HG03039 (cell line): ENCODE data around the gene KIF1A.

Experiments
- ATAC-seq: cut with Tn5 transposase; IDR thresholded peaks from one replicate; pipeline ENCODE4 v1.9.1; 2021; ENCODE audit warnings: mild to moderate bottlenecking, moderate library complexity; ENCODE audit not compliant: unreplicated experiment

Gene KIF1A

DNA sequence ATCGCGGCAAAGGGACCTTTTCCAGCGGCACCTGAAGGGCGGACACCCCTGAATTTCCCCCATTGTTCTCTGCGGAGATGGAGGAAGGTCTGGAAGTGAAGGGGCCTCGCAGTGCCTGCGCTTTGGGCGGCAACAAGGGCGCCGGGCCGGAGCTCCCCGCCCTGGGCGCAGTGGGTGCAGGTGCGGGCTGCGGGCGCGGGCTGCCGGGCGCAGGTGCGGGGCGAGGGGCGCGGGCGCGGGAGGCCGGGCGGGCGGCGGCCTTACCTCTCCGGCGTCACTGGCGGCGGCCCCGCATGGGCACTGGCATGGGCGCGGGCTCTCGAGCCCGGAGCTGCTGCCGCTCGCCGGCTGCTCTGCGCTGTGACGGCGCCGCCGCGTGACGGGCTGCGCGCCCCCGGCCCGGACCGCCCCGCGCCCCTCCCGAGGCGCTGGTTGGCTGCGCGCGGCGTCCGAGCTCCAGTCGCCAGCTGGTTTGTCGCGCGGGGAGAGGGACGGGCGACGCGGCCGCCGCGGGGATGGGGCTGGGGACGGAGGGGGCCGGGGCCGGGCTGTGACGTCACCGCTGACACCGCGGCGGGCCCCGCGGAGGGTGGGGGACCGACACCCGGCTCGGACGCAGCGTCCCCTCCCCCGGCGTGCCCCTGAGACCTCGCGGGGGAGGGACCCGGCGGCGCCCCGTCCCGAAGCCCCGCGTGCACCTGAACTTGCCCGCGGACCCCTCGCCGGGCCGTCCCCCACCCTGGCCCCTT, at the start of gene KIF1A:
Gene KIF1A, minus strand, starts transcription at position 362 of the 749 bp plus-strand sequence. CDS start 22,467 bp downstream, outside the sequence.
- no peak for ATAC-seq

DNA sequence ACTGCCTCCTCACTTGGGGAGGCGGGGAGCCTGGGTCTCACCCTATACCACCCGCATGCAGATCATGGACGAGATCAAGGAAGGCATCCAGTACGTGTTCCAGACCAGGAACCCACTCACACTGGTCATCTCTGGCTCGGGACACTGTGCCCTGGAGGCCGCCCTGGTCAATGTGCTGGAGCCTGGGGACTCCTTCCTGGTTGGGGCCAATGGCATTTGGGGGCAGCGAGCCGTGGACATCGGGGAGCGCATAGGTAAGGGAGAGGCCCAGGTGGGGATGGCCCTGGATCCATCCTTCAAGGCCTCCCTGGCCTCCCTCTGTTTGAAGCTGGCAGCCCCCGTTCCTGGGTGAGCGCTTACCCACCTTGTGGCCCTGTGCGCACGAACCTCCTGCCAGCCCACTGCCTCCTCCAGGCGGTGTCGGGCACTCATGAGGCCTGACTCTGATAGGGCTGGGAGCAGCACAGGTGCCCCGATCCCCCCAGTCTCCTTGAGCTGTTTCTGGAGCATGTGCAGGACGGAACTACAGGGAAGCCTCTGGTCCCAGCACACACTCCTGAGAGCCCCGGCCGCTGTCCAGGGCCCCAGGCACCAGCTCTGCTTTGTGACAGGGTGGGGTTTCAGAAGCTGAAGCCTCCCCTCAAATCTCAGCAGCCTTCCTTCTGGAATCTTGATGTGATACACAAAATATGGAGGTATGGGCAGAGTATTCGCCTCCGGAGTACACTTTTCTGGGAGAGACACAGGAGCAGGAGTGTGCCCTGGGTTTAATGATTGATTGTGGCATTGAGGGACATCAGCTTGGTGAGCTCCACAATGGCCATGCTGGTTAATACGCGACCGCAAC, 49.3 kb upstream of the KIF1A start:
- no peak for ATAC-seq

DNA sequence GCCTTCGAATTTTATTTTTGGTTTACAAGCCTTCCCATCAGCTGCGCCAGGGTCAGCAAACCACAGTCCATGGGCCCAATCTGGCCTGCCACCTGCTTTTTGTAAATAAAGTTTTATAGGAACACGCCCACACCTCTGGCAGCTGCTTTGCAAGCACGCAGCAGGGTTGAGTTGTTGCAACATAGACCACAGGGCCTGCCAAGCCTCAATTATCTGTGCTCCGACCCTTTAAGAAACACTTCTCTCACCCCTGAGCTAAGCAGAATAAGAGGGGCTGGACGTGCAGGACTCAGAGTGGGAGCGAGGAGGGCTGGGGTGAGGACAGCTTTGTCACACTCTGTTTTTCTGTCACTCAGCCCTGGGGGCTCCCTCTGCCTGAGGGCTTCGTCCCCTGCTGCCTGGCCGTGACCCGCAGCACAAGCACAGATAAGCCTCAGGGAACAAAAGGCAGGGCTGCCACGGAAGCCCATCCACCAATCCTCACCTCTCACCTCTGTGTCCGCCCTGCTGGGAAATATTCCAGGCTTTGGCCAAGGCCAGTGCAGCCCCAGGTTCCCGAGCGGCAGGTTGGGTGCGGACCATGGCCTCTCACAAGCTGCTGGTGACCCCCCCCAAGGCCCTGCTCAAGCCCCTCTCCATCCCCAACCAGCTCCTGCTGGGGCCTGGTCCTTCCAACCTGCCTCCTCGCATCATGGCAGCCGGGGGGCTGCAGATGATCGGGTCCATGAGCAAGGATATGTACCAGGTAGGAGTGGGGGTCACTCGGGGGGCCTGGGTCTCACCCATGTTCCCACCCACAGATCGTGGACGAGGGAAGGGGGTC, 48.5 kb upstream of the KIF1A start, which contains the start of gene AGXT:
Gene AGXT, plus strand, starts transcription at position 539 of the 823 bp plus-strand sequence. Its CDS starts 42 bp downstream, at position 581.
- ATAC-seq: no peak

- no peak for ATAC-seq
Measured at GRCh38 chr2:240865391-240865790, 45.4 kb upstream of the KIF1A start.

- ATAC-seq: no peak
Measured at GRCh38 chr2:240864475-240864874, 44.5 kb upstream of the KIF1A start.

GRCh38 chr2:240861547-240861946, 41.5 kb upstream of the KIF1A start:
- no peak for ATAC-seq

DNA sequence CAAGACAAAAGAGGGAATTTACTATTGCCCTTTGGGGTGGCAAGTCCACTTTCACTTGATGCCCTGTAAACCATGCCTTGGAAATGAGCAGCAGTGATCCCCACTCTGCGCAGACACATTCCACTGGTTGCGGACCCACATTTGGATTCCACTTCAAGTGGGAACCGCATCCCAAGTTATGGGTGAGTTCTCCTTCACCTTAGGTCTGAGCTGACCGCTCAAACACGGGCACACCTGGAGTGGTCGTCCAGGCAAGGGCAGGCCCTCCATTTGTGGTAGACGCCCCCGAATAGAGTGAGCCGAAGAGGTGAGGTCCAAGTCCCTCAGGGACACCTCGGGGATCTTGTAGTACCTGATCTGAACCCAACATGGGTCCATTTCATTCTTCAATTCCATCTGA, 38.9 kb upstream of the KIF1A start:
- no peak for ATAC-seq

DNA sequence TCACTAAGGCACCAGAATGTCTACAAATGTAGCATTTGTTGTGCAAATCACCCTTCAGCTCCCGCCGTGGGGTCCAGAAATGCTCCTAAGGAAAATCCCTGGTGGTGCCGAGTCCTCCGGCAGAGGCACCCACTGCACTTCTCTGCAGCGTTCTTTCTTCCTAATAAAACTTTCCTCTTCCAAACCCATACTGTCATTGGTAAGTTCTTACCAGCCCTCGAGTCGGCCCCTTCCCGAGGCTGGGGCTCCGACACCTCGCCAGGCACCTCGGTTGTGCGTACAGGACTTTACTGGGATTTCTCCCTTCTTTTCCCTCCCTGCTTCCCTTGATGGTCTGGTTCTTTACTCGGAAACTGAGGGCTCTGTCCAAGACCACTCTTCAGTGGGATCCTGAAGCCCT, 38.3 kb upstream of the KIF1A start:
- ATAC-seq: no peak

GRCh38 chr2:240857039-240858008, 37.3 kb upstream of the KIF1A start:
- no peak for ATAC-seq

- ATAC-seq: no peak
Measured at GRCh38 chr2:240856151-240856980, 36.3 kb upstream of the KIF1A start.

- ATAC-seq: no peak
Measured at GRCh38 chr2:240855670-240856069, 35.7 kb upstream of the KIF1A start.

DNA sequence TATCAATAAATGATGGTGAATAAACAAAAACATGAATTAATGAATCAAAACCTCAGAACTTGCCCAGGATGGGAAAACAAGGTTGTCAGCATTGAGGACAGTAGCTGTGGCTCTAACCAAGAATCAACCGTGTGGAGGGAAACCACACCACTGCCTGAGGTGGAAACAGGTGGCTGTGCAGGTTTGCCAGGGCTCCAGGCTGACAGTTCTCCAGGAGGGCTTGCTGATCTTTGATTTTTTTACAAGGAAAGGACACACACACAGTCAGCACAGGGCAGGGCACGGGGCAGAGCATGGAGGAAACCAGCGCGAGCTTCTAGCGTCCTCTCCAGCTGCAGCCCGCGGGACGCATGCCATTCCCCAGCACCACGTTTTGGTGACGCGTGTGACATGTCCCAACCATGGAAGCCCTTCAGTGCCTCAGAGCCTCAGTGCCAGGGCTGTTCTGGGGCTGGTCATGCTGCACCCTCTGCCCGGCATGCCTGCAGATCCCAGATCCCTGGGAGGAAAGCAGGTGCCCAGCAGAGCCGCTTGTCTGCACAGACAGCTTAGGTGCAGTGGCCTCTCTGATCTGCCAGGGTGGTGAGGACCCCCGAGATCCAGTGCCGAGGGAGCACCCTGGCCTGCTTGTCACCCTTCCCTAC, 32.8 kb upstream of the KIF1A start:
- ATAC-seq: no peak

GRCh38 chr2:240851078-240851991, 31.3 kb upstream of the KIF1A start:
- ATAC-seq: no peak

GRCh38 chr2:240850756-240851077, 30.7 kb upstream of the KIF1A start:
- ATAC-seq: no peak

DNA sequence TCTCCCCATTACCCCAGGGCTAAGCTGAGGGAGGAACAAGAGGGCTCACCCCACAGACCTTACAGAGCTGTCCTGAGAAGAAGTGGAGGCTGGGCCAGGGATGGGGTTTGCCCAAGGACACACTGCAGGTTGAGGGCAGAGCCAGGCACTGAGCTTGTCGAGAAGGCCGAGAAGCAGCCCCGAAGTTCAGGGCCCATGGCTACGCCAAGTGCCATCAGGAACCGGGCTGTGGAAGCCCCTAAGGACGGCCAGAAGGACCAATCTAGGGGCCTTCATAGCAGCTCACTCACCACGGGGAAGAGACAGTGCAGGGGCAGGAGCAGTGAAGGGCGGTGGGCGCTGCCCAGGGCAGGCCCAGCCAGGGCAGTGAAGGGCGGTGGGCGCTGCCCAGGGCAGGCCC, 30.0 kb upstream of the KIF1A start:
- ATAC-seq: no peak

DNA sequence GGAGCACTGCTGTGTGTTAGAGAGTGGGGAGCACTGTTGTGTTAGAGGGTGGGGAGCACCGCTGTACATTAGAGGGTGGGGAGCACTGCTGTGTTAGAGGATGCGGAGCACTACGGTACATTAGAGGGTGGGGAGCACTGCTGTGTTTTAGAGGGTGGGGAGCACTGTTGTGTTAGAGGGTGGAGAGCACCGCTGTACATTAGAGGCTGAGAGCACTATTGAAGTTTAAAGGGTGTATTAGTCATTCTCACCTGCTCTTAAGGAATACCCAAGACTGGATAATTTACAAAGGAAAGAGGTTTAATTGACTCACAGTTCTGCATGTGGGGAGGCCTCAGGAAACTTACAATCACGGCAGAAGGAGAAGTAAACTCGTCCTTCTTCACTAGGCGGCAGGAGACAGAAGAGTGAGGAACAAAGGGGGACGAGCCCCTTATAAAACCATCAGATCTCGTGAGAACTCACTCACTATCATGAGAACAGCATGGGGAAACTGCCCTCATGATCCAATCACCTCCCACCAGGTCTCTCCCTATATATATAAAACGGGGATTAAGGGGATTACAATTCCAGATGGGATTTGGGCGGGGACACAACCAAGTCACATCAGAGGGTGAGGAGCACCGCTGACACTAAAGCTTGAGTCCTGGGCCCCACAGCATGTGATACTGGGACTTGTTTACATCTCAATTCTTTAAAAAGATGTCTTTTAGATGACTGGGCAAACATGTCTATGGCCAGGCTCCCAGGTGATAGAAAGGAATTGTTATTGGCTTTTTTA, 29.1 kb upstream of the KIF1A start:
- no peak for ATAC-seq

- no peak for ATAC-seq
Measured at GRCh38 chr2:240847817-240848216, 27.8 kb upstream of the KIF1A start.
